GM12892 (cell line): ENCODE data around the gene S100A4.

ENCODE experiments used
- POLR2A ChIP-seq: IDR thresholded peaks from 2 replicates; pipeline ENCODE4 v1.6.1; 2011; ENCODE audit warnings: low read depth, low read length, control low read depth
- TAF1 ChIP-seq: IDR thresholded peaks from 2 replicates; pipeline ENCODE4 v1.6.1; 2011; ENCODE audit warnings: low read depth, mild to moderate bottlenecking, control low read depth, low read length, borderline replicate concordance

DNA sequence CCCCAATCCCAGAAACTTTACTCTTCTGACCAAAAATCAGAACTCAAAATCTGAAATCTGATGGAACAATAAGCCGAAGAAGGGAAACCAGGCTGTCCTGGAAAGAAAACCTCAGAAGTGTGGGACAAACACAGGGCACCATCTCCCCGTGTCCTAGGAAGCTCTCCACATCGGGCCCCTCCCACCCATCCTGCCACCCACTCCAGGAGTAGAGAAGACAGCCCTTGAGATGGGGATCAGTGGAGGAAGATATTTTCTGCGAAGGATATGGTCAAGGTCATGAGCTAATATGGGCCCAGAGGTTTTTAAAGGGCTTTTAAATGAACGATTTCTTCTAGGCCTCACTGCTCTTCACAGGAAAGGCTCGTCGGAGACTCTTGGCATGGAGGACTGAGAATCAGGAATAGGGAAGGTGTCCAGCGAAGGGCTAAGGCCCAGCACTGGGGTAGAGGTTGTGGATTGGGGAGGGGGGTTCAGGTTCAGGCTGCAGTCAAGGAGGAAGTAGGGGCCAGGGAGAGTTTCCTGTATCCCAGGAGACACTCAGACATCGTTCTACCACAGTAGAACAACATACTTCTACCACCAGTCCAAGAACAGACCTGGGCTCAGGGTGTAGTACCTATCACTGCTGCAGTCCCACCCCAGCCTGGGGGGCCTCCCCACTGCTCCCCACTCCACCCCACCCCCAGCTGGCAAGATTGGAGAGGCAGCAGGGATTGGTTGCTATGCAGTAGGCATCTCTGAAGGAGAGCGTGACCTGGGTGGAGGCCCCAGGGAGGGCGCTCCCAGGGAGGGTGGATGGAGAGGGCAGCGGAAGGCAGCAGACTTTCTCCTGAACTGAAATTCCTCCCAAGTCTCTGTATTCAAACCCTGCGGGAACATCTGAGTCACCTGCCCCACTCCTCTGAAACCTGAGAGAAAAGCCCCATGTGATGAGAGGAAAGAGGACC, 3.7 kb downstream of the S100A4 start:
- TF ChIP-seq POLR2A: no peak
- no peak for TF ChIP-seq TAF1
